Measurements from ENCODE around the gene ATAD3B.
"Not testable (repeated sequence)": the region's sequence is repeated elsewhere in the genome, so short reads cannot be mapped to it uniquely, and the experiment has no call there.

ATAD3B gene

DNA sequence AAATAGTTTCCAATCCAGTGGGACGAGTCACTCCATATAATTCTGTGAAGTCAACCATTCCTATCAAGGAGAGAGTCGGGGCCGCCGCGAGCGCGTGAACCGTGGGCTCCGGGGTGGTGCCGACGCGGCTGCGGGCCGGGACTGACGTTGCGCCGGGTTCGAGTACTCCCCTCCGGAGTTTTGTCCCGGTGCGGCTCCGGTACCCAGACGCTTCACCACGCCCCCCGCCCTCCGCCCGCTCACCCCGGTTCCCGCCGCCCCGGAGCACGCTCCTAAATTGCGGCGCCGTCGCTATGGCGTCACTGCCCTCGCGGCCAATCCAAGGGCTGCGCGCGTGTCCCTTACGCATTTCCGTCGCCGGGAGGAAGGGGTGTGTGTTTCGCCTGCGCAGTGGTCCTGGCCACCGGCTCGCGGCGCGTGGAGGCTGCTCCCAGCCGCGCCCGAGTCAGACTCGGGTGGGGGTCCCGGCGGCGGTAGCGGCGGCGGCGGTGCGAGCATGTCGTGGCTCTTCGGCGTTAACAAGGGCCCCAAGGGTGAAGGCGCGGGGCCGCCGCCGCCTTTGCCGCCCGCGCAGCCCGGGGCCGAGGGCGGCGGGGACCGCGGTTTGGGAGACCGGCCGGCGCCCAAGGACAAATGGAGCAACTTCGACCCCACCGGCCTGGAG lies at the start of gene ATAD3B:
Gene ATAD3B (plus strand): TSS at position 377 of the 664 bp plus-strand sequence. CDS start 120 bp downstream, at position 497.
- peak; percentile 94 for DNase-seq

GRCh38 chr1:1421907-1422464 lies 49.6 kb upstream of the ATAD3B start:
- no peak for DNase-seq

- no peak for DNase-seq
Measured at GRCh38 chr1:1422465-1423244, 48.9 kb upstream of the ATAD3B start.

GRCh38 chr1:1423245-1423597 lies 48.3 kb upstream of the ATAD3B start:
- DNase-seq: no peak

- DNase-seq: no peak
Measured at GRCh38 chr1:1424707-1425106, 46.9 kb upstream of the ATAD3B start.

DNA sequence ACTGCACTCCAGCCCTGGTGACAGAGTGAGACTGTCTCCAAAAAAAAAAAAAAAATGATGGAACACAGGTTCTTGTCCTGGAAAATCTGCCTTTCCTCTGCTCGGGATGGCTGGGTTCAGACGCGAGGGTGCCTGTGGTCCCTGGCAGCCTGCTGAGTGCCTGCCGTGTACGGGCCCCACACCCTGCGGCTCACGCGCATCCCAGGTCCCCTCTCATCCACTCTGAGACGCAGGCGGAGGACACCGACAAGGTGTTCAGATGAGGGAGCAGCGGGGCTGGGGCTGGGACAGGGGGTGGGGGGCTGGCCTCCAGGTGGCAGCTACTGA lies 46.2 kb upstream of the ATAD3B start:
- DNase-seq: no peak

DNA sequence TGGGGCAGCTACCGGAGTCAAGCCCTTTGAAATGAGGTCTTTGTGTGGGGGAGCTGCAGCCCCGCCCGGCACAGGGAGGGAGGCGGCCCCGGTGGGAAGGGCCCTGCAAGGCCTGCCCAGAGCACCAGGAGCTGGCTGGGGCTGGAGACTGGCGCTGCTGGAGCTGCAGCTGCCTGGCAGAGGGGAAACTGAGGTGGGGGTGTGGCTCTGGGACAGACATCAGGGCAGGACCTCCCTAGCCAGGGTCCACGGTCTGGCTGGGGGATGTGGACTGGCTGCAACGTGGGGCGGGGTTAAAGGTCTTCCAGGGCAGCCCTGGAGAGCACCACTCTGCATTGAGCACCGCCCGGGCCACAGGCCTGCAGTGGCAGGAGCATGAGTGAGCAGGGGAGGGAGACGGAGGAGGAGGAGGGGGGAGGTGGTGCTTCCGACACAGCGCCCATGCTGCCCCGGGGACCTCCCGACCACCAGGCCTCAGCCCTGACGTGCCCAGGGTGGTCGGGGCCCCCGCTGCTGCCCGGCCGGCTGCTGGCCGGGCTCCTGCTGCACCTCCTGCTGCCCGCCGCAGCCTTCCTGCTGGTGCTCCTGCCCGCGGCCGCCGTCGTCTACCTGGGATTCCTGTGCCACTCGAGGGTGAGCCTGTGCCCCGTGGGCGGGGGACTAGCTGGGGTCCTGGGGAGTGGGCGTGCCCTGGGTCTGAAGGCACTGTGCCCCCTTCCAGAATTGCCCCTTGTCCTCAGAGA lies 45.6 kb upstream of the ATAD3B start:
- no peak for DNase-seq

- DNase-seq: no peak
Measured at GRCh38 chr1:1426496-1427105, 45.0 kb upstream of the ATAD3B start.

DNA sequence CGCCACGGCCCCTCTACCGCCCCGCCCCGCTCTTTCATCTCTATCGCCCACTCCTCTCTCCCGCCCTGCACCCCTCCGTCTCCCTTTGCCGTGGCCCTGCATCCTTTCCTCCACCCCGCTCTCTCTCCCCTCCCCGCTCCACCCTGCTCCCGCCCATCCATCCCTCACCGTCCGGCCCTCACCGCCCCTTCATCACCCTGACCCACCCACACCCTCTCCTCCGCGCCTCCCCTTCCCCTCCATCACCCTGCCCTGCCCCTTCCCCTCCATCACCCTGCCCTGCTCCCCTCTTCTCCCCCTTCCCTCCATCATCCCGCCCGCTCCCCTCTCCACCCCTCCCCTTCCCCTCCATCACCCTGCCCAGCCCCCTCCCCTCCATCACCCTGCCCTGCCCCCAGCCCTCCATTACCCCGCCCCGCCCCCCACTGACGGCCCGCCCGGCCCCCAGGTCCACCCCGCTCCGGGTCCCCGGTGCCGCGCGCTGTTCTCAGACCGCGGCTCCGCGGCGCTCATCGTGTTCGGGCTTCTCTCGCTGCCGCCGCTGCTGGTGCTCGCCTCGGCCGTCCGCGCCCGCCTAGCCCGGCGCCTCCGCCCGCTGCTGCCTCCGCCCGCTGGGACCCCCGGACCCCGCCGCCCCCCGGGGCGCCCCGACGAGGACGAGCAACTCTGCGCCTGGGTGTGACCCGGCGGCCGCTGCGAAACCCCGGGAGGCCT lies 44.3 kb upstream of the ATAD3B start:
- no peak for DNase-seq

DNA sequence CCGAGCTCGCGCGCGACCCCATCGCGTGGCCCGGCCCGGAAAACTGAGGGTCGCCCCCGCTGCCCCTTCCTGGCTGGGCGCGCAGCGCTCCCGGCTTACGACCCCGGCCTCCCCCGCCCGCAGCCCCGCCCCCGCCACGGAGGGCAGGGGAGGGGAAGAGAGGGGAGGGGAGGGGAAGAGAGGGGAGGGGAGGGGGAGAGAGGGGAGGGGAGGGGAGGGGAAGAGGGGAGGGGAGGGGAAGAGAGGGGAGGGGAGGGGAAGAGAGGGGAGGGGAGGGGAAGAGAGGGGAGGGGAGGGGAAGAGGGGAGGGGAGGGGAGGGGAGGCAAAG lies 43.8 kb upstream of the ATAD3B start:
- DNase-seq: no peak

DNA sequence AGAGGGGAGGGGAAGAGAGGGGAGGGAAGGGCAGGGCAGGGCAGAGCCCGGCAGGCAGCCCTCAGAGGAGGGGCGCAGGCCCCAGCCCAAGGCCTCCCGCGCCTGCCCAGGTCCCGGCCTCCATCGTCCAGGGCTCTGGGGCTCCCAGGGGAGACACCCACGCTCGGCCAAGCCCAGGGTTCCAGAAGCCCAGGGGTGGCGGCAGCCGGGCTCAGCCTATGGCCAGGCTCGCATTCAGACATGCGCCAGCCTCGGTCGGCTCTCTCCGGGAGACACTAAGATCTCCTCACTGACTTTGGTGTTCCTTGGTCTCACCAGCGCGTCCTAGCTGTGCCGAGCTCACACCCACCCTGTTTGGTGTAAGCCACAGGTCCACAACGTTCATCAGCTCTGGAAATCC lies 43.4 kb upstream of the ATAD3B start:
- no peak for DNase-seq

DNA sequence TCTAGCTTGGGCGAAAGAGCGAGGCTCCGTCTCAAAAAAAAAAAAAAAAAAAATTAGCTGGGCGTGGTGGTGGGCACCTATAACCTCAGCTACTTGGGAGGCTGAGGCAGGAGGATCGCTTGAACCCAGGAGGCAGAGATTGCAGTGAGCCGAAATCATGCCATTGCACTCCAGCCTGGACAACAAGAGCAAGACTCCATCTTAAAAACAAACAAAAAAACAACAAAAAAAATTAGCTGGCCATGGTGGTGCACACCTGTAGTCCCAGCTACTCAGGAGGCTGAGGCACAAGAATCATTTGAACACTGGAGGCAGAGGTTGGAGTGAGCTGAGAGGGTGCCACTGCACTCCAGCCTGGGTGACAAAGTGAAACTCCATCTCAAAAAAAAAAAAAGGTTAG lies 42.6 kb upstream of the ATAD3B start:
- not testable (repeated sequence) for DNase-seq

- no peak for DNase-seq
Measured at GRCh38 chr1:1429671-1430073, 41.9 kb upstream of the ATAD3B start.

GRCh38 chr1:1430114-1430982 lies 41.2 kb upstream of the ATAD3B start:
- no peak for DNase-seq

GRCh38 chr1:1430992-1431844 lies 40.3 kb upstream of the ATAD3B start:
- DNase-seq: no peak

- no peak for DNase-seq
Measured at GRCh38 chr1:1431845-1432273, 39.7 kb upstream of the ATAD3B start.

DNA sequence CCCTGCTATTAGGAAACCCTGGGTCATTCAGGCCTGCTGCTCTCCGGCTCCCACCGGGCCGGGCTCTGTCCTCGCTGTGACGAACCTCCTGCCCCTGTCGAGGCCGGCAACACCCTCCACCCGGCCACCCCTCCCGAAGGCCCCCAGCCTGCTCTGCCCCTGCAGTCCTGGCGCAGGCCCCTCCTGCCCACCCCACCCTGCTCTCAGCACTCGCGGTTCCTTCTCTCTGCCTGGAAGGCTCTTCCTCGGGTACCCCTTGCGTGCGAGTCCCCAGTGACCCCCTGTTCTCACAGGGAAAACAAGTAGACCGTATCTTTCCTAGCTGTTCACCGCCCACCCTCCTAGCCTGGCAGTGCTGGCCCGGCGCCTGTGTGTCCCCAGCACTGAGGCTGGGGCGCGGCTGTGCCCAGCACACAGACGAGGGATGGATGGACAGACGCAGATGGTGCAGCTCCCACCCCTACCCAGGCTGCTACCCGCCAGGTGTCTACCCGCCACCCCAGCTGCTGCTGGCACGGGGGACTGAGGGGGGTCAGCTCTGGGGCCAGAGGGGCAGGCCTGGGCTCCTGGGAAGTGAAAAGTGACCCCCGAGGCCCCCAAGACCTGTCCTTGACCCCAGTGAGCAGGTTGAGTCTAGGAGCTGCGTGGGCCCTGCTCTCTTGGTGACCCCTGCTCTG lies 39.2 kb upstream of the ATAD3B start:
- DNase-seq: no peak

GRCh38 chr1:1432951-1433803 lies 38.4 kb upstream of the ATAD3B start:
- no peak for DNase-seq

DNA sequence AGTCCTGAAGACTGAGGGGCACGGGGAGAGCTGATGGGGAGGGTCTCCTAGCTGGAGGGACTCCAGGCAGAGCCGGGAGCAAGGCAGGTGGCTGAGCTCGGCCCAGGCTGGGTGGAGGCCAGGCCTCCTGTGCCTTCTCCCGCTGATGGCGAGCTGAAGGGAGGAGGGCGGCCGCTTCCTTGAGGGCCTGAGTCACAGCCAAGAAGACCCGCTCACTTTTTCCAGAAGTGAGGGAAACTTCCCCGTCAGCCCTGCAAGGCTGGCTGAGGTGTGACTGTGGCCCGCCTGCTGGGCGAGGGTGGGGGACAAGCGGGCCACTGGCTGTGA lies 37.8 kb upstream of the ATAD3B start:
- no peak for DNase-seq
